Testis (tissue), 2 donors: ENCODE results near the gene AGBL1.

Source experiments
- POLR2A ChIP-seq: fragments of 450-650 bp; IDR thresholded peaks from one replicate; pipeline ENCODE4 v1.6.1; 2017; ENCODE audit warnings: antibody characterized with exemption, mild to moderate bottlenecking, moderate library complexity
- TF ChIP-seq, protein P1 (sequence below), 3 experiments: fragments of 450-650 bp in 2 of 3; fragments of 200-600 bp in 1 of 3; sonication (generic) in 1 of 3; IDR thresholded peaks; one replicate each; pipeline ENCODE4 v1.5.1; 2016 to 2019; ENCODE audit warnings: antibody characterized with exemption in 3 of 3, mild to moderate bottlenecking in 2 of 3, moderate library complexity in 1 of 3

DNA sequence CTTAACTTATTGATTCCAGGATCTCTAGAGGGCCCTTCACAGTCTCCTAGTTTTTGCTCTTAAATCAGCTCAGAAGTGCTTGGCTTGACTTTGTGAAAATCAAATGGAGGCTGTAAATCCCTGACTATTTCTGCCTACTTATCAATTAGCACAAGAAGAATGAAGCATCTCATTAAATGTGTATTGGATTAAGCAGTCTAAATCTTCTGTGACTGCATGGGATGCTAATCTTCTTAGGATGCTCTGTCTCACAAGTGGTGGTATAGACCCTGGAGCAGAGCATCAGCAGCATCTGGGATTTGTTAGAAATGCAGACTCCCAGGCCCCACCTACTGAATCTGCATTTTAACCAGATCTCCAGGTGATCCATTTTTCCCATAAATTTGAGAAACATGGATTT is 488.7 kb downstream of the AGBL1 start:
- TF ChIP-seq, protein P1, sequence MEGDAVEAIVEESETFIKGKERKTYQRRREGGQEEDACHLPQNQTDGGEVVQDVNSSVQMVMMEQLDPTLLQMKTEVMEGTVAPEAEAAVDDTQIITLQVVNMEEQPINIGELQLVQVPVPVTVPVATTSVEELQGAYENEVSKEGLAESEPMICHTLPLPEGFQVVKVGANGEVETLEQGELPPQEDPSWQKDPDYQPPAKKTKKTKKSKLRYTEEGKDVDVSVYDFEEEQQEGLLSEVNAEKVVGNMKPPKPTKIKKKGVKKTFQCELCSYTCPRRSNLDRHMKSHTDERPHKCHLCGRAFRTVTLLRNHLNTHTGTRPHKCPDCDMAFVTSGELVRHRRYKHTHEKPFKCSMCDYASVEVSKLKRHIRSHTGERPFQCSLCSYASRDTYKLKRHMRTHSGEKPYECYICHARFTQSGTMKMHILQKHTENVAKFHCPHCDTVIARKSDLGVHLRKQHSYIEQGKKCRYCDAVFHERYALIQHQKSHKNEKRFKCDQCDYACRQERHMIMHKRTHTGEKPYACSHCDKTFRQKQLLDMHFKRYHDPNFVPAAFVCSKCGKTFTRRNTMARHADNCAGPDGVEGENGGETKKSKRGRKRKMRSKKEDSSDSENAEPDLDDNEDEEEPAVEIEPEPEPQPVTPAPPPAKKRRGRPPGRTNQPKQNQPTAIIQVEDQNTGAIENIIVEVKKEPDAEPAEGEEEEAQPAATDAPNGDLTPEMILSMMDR (IDR thresholded peaks at IDR 0.05) = no peak
- no peak for TF ChIP-seq POLR2A
